Retina (tissue), 1 donor: Measurements from ENCODE around the gene CORO2A.
A peak's percentile ranks its signal among the peaks of the same experiment; 100 is the strongest.

ENCODE experiments used
- DNase-seq: peaks from one replicate; pipeline ENCODE4 v3.0.0-alpha.2; 2016

Gene CORO2A

DNA sequence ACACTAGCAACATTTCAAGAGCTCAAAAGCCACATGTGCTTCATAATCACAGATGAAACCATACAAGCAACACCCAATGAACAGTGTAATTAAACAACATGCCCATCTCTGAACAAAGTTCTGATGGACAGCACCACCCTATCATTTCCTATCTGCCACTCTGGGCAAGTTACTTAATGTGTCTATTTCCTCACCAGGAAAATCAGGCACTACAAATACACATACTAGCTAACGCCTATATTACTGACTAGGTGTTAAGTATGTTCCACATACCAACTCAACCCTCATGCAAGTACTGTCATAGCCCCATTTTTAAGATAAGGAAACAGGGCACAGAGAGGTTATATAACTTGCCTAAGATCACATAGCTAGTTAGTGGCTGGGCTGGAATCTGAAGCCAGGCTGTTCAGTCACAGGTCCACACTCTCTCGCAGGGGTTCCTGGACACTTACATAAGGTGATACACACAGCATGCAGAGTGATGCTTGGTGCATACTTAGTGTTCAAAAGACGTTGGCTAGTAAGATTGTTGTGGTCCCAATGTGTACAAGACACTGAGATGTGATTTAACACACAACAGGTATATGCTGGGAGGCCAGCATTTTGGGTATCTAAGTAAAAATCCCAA is 24.2 kb downstream of the CORO2A start:
- DNase-seq: no peak

GRCh38 chr9:98164912-98165311 is 27.5 kb downstream of the CORO2A start:
- no peak for DNase-seq

GRCh38 chr9:98162613-98163012 is 29.8 kb downstream of the CORO2A start:
- peak; percentile 39 for DNase-seq

- no peak for DNase-seq
Measured at GRCh38 chr9:98161851-98162250, 30.6 kb downstream of the CORO2A start.

GRCh38 chr9:98159790-98160189 is 32.6 kb downstream of the CORO2A start:
- no peak for DNase-seq

- no peak for DNase-seq
Measured at GRCh38 chr9:98159301-98159700, 33.1 kb downstream of the CORO2A start.

- no peak for DNase-seq
Measured at GRCh38 chr9:98158071-98158831, 34.2 kb downstream of the CORO2A start.

DNA sequence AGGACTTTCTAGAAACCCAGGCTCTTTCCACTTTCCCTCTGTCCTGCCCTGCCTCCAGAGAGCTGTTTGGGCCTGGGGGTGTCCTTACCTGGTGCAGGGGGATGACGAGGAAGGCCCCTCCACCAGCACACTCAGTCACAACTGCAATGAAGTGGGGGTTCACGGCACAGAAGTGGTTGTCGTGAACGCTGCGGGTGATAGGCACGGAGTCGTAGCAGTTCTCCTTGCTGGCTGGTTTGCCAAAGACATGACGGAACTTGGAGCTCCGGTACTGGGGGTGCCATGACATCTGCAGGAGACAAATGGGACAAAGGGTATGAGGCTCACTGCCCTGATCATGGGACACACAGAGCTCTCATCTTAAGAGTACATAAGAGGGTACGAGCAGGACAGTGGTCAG is 35.1 kb downstream of the CORO2A start:
- no peak for DNase-seq

- no peak for DNase-seq
Measured at GRCh38 chr9:98154678-98155077, 37.8 kb downstream of the CORO2A start.

DNA sequence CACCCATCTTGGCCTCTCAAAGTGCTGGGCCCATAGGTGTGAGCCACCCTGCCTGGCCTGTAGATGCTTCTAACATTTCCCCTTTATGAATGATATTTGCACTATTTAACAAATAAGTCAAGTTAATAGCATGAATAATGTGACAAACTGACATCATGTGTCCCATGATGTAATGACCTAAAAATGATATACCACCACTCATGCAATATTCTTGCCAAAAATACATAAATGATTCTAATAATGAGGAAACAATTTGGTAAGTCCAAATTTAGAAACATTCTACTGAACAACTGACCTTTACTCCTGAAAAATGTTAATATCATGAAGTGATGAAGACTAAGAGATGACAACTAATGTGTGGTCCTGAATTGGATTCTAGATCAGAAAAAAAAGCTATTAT is 39.9 kb downstream of the CORO2A start:
- no peak for DNase-seq

- DNase-seq: no peak
Measured at GRCh38 chr9:98150721-98151120, 41.7 kb downstream of the CORO2A start.

DNA sequence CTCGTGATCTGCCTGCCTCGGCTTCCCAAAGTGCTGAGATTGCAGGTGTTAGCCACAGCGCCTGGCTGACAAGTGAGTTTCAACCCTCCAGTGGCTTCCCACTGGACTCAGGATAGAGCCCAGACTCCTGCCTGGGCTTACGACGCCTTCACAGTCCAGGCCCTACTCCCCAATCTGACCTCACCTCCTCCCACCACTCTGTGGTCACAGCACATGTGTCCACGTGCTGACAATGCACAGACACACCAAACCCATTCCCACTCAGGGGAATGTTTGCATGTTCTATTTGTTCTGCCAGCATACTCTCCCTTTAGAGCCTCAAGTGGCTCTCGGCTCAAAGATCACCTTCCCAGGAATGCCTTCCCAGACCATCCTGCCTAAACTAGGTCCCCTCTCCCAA is 42.3 kb downstream of the CORO2A start:
- DNase-seq: no peak

DNA sequence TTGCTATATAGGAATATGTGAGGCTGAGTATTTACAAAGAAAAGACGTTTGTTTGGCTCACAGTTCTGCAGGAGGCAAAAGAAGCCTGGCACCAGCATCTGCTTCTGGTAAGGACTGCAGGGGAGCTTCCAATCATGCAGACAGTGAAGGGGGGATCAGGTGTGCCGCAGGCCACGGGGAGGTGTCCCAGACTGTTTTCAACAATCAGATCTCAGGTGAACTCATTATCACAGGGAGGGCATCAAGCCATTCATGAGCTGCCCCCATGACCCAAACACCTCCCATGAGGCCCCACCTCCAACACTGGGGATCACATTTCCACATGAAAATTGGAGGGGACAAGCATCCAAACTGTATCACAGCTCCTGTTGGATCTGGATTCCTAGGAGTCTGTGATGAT is 43.0 kb downstream of the CORO2A start:
- DNase-seq: no peak

- DNase-seq: no peak
Measured at GRCh38 chr9:98148486-98148885, 44.0 kb downstream of the CORO2A start.

GRCh38 chr9:98147582-98147981 is 44.9 kb downstream of the CORO2A start:
- DNase-seq: no peak

- no peak for DNase-seq
Measured at GRCh38 chr9:98146101-98146991, 46.1 kb downstream of the CORO2A start.

GRCh38 chr9:98144631-98145030 is 47.8 kb downstream of the CORO2A start:
- no peak for DNase-seq

DNA sequence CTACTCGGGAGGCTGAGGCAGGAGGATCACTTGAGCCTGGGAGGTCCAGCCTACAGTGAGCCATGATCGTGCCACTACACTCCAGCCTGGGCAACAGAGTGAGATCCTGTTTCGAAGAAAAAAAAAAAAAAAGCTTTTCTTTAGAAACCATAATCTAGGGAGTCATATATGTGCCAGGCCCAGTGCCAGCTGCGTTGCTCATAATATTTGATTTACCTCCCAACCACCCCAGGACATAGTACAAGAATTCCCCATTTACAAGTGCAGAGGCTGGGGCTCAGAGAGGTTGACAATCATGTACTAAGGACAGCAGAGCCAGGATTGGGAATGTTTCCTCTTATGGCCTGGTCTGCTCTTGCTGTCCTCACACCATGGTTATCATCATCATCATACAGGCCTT is 48.4 kb downstream of the CORO2A start:
- DNase-seq: no peak

DNA sequence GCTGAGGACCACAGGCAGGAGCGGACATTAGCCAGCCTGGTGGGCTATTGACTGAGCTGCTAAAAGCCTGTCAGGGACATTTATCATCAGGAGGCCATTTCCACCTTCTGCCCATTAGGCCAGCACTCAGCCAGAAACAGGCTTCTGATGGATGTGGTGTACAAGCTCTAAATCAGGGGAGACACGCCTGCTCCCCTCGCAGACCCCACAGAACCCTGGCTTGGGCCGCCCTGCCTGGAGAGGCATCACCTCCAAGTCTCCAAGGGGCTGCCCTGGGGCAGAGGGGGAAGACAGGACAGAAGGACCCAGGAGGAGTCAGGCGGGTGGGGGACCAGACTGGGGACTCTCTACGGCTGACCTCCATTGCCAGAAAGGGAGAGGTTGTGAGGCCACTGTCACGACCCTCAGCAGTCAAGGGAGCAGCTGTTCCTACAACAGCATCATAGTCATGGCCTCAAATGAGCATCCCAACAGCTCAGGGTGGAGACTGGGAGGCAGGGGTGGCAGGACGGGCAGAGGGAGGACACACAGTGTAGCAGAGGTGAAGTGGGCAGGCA is 49.4 kb downstream of the CORO2A start:
- peak; percentile 91 for DNase-seq

GRCh38 chr9:98142182-98142907 is 50.1 kb downstream of the CORO2A start:
- DNase-seq: peak; percentile 68

- no peak for DNase-seq
Measured at GRCh38 chr9:98140503-98140902, 51.9 kb downstream of the CORO2A start.

DNA sequence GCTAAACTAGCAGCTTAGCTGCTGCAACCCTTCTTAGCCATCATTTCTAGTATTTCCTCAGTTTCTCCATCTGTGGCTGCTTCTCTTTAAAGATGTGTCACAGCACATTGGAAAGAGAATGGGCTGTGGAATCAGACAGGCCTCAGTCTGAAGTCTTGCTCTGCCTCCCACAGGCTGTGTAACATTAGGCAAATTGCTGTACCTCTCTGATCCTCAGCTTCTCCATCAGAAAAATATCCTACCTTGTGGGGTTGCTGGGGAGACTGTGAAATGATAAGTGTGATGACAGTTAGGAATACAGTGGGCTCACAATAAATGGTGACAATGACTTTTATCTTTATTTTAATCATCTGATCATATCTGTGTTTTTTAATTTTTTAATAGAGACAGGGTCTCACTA is 55.9 kb downstream of the CORO2A start:
- no peak for DNase-seq

DNA sequence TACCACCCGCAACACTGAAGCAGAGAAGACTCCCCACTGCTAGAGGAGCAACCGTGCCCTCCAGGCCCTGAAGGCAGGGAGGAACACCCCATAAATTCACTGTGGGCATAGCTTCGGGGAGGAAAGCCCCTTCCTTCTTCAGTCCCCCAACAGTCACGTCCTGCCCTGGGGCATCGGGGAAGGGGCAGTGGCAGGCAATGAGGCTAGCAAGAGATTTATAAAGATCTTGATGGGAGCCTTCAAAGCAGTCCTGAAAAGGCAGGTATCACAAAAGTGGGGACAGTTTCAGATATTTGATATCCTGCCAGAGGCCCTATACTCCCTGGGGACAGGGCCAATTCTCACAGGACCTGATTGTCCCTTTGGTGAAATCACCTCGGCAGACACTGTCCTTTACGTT is 56.5 kb downstream of the CORO2A start:
- DNase-seq: no peak
